GM21717 (cell line): ENCODE results near the gene HMX2.
"Not testable (repeated sequence)": the region's sequence is repeated elsewhere in the genome, so short reads cannot be mapped to it uniquely, and the experiment has no call there.

Source experiments
- ATAC-seq: cut with Tn5 transposase; IDR thresholded peaks from one replicate; pipeline ENCODE4 v1.9.1; 2021; ENCODE audit warnings: mild to moderate bottlenecking, moderate library complexity; ENCODE audit not compliant: unreplicated experiment

The HMX2 gene

GRCh38 chr10:123150271-123150985 is 2.5 kb downstream of the HMX2 start:
- no peak for ATAC-seq

DNA sequence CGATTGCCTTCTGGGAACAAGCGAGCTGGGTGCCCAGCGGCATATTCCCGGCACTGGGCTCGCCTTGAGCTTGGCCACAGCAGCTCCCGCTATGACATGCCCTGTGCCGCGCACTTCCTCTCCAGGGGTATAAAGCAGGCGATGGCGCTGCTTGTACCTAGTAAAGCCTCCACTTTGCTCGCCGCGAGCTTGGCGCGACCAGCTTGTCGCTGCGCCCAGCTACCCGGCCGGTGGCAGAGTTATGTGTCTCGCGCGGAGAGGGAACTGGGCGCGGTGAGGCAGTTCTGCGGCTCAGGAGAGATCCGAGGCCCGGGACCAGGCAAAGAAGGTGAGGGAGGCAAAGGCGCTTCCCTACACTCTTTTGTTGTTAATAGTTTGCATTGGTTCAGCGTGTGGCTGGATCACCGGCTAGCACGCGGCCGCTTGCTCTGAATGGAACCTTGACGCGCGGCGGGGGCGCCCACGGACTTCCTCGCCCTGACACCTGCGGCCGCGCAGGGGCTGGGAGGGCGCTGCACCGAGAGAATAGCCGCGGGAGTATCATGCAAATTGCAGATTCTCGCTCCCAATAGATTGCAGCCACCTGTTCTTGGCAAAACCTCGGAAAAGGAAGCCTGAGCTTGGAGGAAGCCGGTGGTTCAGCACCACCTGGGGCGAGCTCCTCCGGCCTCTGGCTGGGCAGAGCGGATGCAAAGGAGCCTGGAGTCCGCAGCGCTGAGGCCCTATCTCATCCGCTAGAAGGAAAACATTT is 3.2 kb downstream of the HMX2 start:
- ATAC-seq: no peak

DNA sequence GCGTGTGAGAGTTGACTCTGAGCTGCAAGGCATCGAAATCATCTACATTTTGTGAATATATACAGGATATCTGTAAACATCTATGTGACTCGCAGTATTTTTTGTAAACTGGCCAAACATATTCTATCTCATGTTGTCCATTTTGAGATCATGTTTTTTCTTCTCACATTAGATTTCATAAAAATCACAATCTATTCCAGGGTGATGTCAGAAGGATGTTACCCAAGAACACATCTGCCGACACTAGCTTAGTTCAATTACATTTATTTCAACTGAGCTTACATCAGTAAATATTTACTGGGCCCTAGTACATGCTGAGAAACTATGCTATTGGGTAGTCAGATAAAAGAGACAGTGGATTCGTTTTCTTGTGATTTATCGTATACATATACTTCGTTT is 3.8 kb downstream of the HMX2 start:
- ATAC-seq: no peak

GRCh38 chr10:123153486-123154091 is 5.7 kb downstream of the HMX2 start:
- ATAC-seq: no peak

GRCh38 chr10:123154092-123154710 is 6.3 kb downstream of the HMX2 start, which contains the start of gene BUB3:
Gene BUB3 (plus strand): TSS chr10:123154402. CDS start chr10:123154918, 516 bp downstream.
- peak; percentile 96 for ATAC-seq

DNA sequence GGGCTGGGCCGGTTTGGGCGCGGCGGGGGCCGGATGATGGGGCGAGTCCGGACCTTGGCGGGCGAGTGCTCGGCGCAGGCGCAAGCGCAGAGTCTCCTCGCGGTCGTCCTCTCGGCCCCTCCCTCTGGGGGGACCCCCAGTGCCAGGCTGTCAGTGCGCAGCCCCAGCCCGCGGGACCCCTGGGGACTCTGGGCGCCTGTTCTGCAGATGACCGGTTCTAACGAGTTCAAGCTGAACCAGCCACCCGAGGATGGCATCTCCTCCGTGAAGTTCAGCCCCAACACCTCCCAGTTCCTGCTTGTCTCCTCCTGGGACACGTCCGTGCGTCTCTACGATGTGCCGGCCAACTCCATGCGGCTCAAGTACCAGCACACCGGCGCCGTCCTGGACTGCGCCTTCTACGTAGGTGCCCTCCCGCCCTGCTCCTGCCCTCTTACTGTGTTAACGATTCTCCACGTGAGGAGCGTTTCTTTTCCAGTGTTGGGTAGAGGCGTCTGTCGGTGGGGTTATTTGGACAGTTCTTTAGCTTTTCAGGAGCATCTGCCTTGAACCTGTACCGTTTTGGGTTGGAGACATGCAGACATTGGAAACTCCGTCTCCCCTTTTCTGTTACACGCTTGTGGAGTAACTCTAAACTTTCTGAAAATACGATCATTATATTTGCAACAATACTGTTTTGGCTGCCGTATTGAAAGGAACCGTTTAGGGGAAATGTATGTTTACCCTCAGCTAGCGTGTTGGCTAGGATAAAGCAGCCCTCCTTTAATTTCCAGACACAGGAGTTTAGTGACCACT is 7.0 kb downstream of the HMX2 start:
- ATAC-seq: peak; percentile 54

DNA sequence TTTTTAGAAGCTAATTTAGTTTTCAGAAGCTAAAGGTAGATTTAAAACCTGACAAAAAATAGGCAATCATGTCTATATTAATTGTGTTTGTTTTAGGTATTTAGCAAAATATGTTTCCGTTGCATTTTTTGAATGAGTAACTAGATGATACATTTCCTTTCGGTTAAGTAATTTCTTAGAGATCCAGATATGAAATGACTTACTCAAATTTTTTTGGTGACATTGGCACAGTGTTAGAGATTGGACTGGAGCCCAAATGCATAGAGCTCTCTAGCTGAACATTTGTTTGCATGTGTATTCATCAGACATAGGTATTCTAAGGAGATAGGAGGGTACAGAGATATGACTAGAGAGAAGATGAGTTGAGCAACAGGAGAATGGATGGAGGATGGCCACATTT is 8.1 kb downstream of the HMX2 start:
- ATAC-seq: no peak

DNA sequence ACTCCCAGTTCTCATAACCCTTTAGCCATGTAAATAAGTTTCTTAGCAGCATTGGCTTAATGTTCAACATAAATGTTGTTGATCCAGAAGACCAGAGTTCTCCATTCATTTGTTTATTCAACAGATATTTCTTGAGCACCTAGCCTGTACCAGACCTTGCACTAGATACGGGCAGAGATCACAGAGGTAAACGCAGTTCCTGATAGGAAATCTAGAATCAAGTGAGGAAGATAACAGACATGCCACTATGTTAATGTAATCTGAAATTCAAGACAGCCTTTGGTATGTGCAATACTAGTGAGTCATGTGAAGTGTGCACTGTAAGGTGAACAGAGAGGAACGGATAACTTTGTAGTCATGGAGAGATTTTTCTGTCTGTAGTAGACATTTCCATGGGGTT is 9.3 kb downstream of the HMX2 start:
- ATAC-seq: no peak

DNA sequence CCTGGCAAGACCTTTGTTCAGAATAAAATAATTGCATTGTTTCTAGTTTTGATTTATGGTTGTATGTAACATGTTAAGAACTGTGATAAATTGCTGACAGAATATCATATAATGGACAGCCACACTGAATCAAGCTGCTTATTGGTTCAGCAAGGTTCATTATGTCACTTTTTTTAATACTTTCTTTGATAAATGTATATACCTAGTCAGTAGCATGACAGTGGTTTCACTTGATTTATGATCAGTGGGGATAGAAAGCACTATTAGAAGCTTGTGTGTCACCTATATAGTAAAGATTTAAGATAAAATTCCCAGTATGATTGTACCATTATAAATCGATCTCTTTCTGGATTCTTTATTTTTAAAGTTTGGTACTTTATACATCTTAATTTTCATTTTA is 10.7 kb downstream of the HMX2 start:
- ATAC-seq: no peak

DNA sequence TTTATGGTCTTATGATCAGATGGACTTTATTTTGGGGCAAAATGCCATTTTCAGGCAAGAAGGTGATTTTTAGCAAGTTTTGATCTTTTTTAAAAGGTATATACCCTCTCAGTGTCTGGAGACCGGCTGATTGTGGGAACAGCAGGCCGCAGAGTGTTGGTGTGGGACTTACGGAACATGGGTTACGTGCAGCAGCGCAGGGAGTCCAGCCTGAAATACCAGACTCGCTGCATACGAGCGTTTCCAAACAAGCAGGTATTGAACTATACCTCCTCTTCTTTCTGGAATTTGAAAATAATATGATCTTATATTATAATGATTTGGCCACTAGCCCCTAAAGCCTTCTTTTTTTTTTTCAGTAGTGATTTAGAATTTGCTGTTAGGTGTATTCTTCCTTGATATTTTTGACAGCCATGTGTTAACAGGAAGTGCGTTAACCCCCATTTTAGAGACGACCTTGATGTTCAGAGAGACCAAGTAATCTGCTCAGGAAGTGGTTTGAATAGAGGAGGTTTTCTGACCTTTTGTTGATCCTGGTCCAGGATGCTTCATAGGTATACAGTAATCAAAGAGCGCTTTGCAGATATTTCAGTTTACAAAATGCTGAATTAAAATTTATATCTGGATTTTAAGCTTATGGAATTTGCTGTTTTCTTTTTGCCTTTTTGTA is 12.5 kb downstream of the HMX2 start:
- ATAC-seq: no peak

DNA sequence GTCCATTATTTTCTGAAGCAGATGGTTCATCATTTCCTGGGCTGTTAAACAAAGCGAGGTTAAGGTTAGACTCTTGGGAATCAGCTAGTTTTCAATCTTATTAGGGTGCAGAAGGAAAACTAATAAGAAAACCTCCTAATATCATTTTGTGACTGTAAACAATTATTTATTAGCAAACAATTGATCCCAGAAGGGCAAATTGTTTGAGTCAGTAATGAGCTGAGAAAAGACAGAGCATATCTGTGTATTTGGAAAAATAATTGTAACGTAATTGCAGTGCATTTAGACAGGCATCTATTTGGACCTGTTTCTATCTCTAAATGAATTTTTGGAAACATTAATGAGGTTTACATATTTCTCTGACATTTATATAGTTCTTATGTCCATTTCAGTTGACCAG is 16.4 kb downstream of the HMX2 start:
- ATAC-seq: no peak

- no peak for ATAC-seq
These were observed 17.6 kb downstream of the HMX2 start for GRCh38 chr10:123165445-123166072.

GRCh38 chr10:123166618-123167017 is 18.7 kb downstream of the HMX2 start:
- ATAC-seq: no peak

- ATAC-seq: no peak
These were observed 23.0 kb downstream of the HMX2 start for GRCh38 chr10:123170961-123171360.

GRCh38 chr10:123171616-123172015 is 23.7 kb downstream of the HMX2 start:
- not testable (repeated sequence) for ATAC-seq

GRCh38 chr10:123175389-123176387 is 27.8 kb downstream of the HMX2 start:
- ATAC-seq: no peak

DNA sequence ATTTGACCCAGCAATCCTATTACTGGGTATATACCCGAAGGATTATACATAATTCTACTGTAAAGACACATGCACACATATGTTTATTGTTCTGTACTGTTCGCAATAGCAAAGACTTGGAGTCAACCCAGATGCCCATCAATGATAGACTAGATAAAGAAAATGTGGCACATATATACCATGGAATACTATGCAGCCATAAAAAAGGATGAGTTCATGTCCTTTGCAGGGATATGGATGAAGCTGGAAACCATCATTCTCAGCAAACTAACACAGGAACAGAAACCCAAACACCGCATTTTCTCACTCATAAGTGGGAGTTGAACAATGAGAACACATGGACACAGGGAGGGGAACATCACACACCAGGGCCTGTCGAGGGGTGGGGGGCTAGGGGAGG is 30.5 kb downstream of the HMX2 start:
- ATAC-seq: not testable (repeated sequence)
